HepG2 (cell line): ENCODE data around the gene CPT1B. TPM values are rescaled to one million over a fixed set of nuclear protein-coding genes. Genes with fewer than 3 reads are reported as not detected.

ENCODE experiments used
- ATAC-seq: fragments of 200-7000 bp; cut with Tn5 transposase; 3 replicates; pipeline ENCODE4 v1.9.1; 2020; ENCODE audit warnings: mild to moderate bottlenecking, moderate library complexity
- BruUV-seq: library from RNA; stranded (reverse); fragments of 400-500 nt; replicated peaks from 2 replicates; lab custom pipeline; 2021; lab: Mats Ljungman, UMichigan
- CTCF ChIA-PET: fragments of 300-600 bp; formaldehyde crosslinking; extraction: SDS; loops from one replicate; lab custom pipeline; 2021; ENCODE audit warnings: low total read pairs, inconsistent platforms, low intra/inter-chr PET ratio; lab: Yijun Ruan, JAX
- POLR2A ChIA-PET: fragments of 350-600 bp; sonication (Branson Sonifier 250); formaldehyde crosslinking; loops from one replicate; lab custom pipeline; 2020; ENCODE audit warnings: antibody characterized with exemption, inconsistent platforms; lab: Yijun Ruan, JAX
- DNase-seq: peaks from one replicate; pipeline ENCODE4 v3.0.0-alpha.2; 2015; ENCODE audit warnings: low spot score
- FAIRE-seq: peaks from 3 replicates; lab custom pipeline; 2011; peaks lifted over from hg19 to GRCh38; lab: Jason Lieb, UNC
- H2AFZ ChIP-seq: one replicate; pipeline ENCODE4 v1.6.1; 2011; ENCODE audit warnings: low read length, inconsistent platforms
- H3K27ac ChIP-seq: fragments of 300-600 bp; 3 replicates; pipeline ENCODE4 v1.8.0; 2011; ENCODE audit warnings: mixed run types, mild to moderate bottlenecking, mixed read lengths, low read length, inconsistent platforms; ENCODE audit not compliant: insufficient read depth; ENCODE audit errors: extremely low read length
- H3K27me3 ChIP-seq, 2 experiments: fragments of 200-600 bp in 1 of 2; 2 replicates in 1 of 2; 3 replicates in 1 of 2; pipeline versions ENCODE4 v1.6.0 to v1.8.0; 2011; ENCODE audit warnings: low read length in 2 of 2, mild to moderate bottlenecking in 2 of 2, moderate library complexity in 2 of 2, inconsistent platforms in 1 of 2; ENCODE audit not compliant: insufficient read depth in 2 of 2, control insufficient read depth in 1 of 2
- H3K36me3 ChIP-seq, 2 experiments: fragments of 200-600 bp in 1 of 2; replicated peaks in 1 of 2; 2 replicates in 1 of 2; 3 replicates in 1 of 2; pipeline versions ENCODE4 v1.5.1 to v1.8.0; 2011; ENCODE audit warnings: low read length in 2 of 2, inconsistent platforms in 1 of 2; ENCODE audit not compliant: insufficient read depth in 2 of 2, control insufficient read depth in 1 of 2
- H3K4me1 ChIP-seq: 2 replicates; pipeline ENCODE4 v1.5.1; 2012; ENCODE audit warnings: low read length, inconsistent platforms; ENCODE audit not compliant: insufficient read depth
- H3K4me2 ChIP-seq: 2 replicates; pipeline ENCODE4 v1.6.0; 2011; ENCODE audit warnings: low read depth, low read length, inconsistent platforms
- H3K4me3 ChIP-seq, 3 experiments: fragments of 200-600 bp in 1 of 3; sonication (generic), shearing (Covaris generic) in 1 of 3; replicated peaks in 1 of 3; 2 replicates each; pipeline ENCODE4 v1.5.1; 2011 to 2016; ENCODE audit warnings: low read length in 3 of 3, inconsistent platforms in 2 of 3, low read depth in 2 of 3, mild to moderate bottlenecking in 2 of 3, control low read depth in 1 of 3, mixed read lengths in 1 of 3; ENCODE audit not compliant: insufficient read depth in 1 of 3
- H3K79me2 ChIP-seq: one replicate; pipeline ENCODE4 v1.6.1; 2011; ENCODE audit warnings: low read length, inconsistent platforms; ENCODE audit not compliant: insufficient read depth
- H3K9ac ChIP-seq: 2 replicates; pipeline ENCODE4 v1.6.0; 2011; ENCODE audit warnings: mild to moderate bottlenecking, low read depth, low read length, inconsistent platforms; ENCODE audit not compliant: insufficient read depth
- H3K9me3 ChIP-seq: 2 replicates; pipeline ENCODE4 v1.5.1; 2012; ENCODE audit warnings: mild to moderate bottlenecking, low read length
- H4K20me1 ChIP-seq: 2 replicates; pipeline ENCODE4 v1.6.0; 2011; ENCODE audit warnings: inconsistent platforms, mild to moderate bottlenecking, low read length, moderate library complexity; ENCODE audit not compliant: insufficient read depth
- CEBPB ChIP-seq: IDR thresholded peaks from 2 replicates; pipeline ENCODE4 v1.6.1; 2011; ENCODE audit warnings: low read depth, low read length, improper control_type of control experiment, borderline replicate concordance
- ZFP36L1 ChIP-seq: sonication (generic); formaldehyde crosslinking; IDR thresholded peaks from 2 replicates; pipeline ENCODE4 v1.8.0; 2022; ENCODE audit warnings: mild to moderate bottlenecking, missing genetic modification reagents, moderate library complexity
- ZNF136 ChIP-seq: sonication (generic); formaldehyde crosslinking; IDR thresholded peaks from 2 replicates; pipeline ENCODE4 v1.8.1; 2022; ENCODE audit warnings: low read depth, mild to moderate bottlenecking, moderate library complexity, missing genetic modification reagents
- ZNF607 ChIP-seq: sonication (generic); formaldehyde crosslinking; IDR thresholded peaks from 2 replicates; pipeline ENCODE4 v1.5.1; 2020; ENCODE audit warnings: missing genetic modification reagents, mild to moderate bottlenecking, borderline replicate concordance
- WGBS: methylation state at CpG from one replicate; pipeline ENCODE4 v1.1.6; 2017; ENCODE audit warnings: low lambda C conversion rate; 5-methylcytosine and 5-hydroxymethylcytosine counted together
- in situ Hi-C: cut with HindIII; loops from 2 replicates; pipeline ENCODE4 v1.10.0; 2017; ENCODE audit warnings: low pct_unique_long_range_greater_than_20kb; ENCODE audit not compliant: extremely low pct_ligation_motif_present
- intact Hi-C: fragments of 100-400 bp; cut with micrococcal nuclease; formaldehyde crosslinking; loops from one replicate; pipeline ENCODE4 v1.10.0; 2022; ENCODE audit not compliant: unreplicated experiment
- polyA plus RNA-seq, 8 experiments: library from polyadenylated mRNA; depleted of rRNA in 3 of 8; stranded (reverse) in 7 of 8; unstranded in 1 of 8; fragments of >200 nt; fragmentation: Illumina TruSeq in 4 of 8; extraction: Trizol in 4 of 8; gene quantifications; 2 replicates each; pipeline versions ENCODE4 v1.2.1 to v1.2.3, GENCODE V29; 2011 to 2016; ENCODE audit warnings: low read depth in 4 of 8, missing spikeins in 1 of 8, mixed read lengths in 1 of 8; ENCODE audit not compliant: insufficient read depth in 1 of 8
- total RNA-seq, 5 experiments: library from RNA; depleted of rRNA; stranded (reverse); fragments of >200 nt; fragmentation: Illumina TruSeq; extraction: Trizol; gene quantifications; 2 replicates each; pipeline ENCODE4 v1.2.3, GENCODE V29; 2016; ENCODE audit warnings: low read depth in 1 of 5
- TF ChIP-seq, protein P1 (sequence below): sonication (generic); formaldehyde crosslinking; IDR thresholded peaks from 2 replicates; pipeline ENCODE4 v1.4.0; 2020; ENCODE audit warnings: mild to moderate bottlenecking, missing genetic modification reagents

CPT1B gene
- total and polyA plus RNA-seq, 2 of the 13 experiments (the other 11 are each of a cell fraction or from before 2014, with no cell fraction given): 9.2 to 19.5 TPM

DNA sequence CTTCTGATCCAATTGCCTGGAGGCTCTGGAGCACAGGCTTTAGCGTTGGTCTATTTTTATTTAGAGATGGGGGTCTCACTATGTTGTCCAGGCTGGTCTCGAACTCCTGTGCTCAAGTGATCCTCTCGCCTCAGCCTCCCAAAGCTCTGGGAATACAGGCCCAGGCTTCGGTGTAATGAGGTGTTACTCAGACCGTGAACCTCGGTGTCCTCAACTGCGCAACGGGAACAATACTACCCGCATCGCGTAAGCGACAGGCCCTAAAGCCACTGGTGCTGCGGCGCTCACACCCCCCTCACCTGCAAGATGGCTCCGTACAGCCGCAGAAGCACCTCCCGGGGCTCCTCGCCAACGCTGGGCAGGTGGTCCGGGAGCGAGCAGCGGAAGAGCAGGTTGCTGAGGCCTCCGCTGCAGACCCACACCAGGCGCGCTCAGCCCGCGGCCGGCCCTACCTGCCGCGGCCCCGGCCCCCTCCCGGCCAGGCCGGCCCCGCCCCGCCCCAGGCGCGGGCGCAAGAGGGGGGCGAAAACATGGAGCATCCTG lies 3.8 kb upstream of the CPT1B start (continued):
- TF ChIP-seq, protein P1, sequence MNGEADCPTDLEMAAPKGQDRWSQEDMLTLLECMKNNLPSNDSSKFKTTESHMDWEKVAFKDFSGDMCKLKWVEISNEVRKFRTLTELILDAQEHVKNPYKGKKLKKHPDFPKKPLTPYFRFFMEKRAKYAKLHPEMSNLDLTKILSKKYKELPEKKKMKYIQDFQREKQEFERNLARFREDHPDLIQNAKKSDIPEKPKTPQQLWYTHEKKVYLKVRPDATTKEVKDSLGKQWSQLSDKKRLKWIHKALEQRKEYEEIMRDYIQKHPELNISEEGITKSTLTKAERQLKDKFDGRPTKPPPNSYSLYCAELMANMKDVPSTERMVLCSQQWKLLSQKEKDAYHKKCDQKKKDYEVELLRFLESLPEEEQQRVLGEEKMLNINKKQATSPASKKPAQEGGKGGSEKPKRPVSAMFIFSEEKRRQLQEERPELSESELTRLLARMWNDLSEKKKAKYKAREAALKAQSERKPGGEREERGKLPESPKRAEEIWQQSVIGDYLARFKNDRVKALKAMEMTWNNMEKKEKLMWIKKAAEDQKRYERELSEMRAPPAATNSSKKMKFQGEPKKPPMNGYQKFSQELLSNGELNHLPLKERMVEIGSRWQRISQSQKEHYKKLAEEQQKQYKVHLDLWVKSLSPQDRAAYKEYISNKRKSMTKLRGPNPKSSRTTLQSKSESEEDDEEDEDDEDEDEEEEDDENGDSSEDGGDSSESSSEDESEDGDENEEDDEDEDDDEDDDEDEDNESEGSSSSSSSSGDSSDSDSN (CRISPR knock-in tag): peak; percentile 46; the same call in 1 of the 2 replicates
- TF ChIP-seq ZNF136 (CRISPR knock-in tag): no peak

DNA sequence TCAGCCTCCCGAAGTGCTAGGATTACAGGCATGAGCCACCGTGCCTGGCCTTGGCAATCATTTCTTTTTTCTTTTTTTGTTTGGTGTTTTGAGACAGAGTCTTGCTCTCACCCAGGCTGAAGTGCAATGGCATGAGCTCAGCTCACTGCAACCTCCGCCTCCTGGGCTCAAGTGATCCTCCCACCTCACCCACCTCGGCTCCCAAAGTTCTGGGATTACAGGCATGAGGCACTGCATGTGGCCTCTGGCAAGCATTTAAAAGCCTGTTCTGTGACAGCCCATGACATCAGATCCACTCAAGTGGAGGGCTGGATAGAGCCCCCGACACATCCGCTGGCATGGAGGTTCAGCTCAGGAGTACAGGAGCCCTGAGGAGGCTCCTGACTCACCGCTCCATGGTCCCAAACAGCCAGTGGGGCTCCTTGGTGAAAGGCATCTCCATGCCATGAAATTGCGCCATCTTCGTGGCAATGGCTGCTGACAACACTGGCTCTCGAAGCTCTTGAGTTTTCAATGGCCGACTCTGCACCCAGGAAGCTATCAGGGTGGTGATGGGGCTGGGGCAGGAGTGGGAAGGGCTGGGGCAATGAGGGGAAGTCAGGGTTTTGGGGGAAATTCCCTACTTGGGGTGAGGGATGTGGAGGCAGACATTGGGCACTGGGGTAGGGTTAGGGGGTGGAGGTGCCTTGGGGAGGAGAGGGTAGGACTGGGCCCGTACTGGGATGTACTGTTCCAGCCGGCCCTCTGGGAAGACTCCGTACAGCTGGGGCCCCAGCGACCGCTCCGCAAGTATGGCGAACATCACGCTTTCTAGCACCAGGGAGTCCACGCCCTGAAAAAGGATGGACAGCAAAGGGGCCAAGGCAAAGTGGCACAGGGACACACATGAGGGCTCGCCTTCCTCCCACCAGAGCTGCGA lies 3.1 kb upstream of the CPT1B start:
- POLR2A ChIA-PET: interaction anchor here (0.7 to 2.7 kb wide), 7 partner anchors 9 to 69 kb away, joined by 3 to 30 read pairs (median 15); partner anchors contain the start of genes SCO2 and SYCE3
- WGBS: 93% methylated on average over 22 of the region's 22 CpGs
- Histone ChIP-seq H3K27me3 (no peaks in the 10 kb centered on the region), H4K20me1 (no peaks in the 10 kb centered on the region), H3K9ac (peak overlapping the region; percentile 94), H2AFZ (no peak overlapping the region), H3K27ac (peak overlapping the region; percentile 98), H3K9me3 (no peaks in the 10 kb centered on the region), H3K4me2 (peak overlapping the region; percentile 92), H3K4me1 (peaks cover 32% of the 10 kb centered on the region), H3K79me2 (no peaks in the 10 kb centered on the region), H3K4me3 (peak overlapping the region; percentile 68 to 91 (median 86); a peak in 5 of 6 replicates), H3K36me3 (peaks cover 0 to 3% of the 10 kb centered on the region in 2 experiments; a peak in 2 of 5 replicates)
- FAIRE-seq: no peak
- in situ Hi-C loops (loop anchor here (5.0 kb wide), 1 partner anchor 116 kb away; no protein-coding TSS in a partner anchor), intact Hi-C loops (no loop called here)
- BruUV-seq: TSS peak; percentile 66
- TF ChIP-seq CEBPB (peak; percentile 30; the same call in 1 of the 2 replicates), ZFP36L1 (CRISPR knock-in tag) (no peak), ZNF607 (0 out of 2 replicates have a peak, but pooled peaks have one; percentile 30)
- DNase-seq: no peak
- no peak for ATAC-seq
- CTCF ChIA-PET: no interaction called here
